ENCODE results near the gene PNN. TPM values are rescaled to one million over a fixed set of nuclear protein-coding genes. Genes with fewer than 3 reads are reported as not detected.
A peak's percentile ranks its signal among the peaks of the same experiment; 100 is the strongest.
"Not testable (repeated sequence)": the region's sequence is repeated elsewhere in the genome, so short reads cannot be mapped to it uniquely, and the experiment has no call there.

Gene PNN
- total RNA-seq, 4 donors from 2014 or later: 9.2 to 16.2 (median 13.7) TPM

GRCh38 chr14:39229222-39229543 lies 54.1 kb downstream of the PNN start:
- TF ChIP-seq POLR2A (IDR thresholded peaks at IDR 0.05) (no peak), CTCF (IDR thresholded peaks at IDR 0.05 in 4 of 5, conservative IDR thresholded peaks at IDR 0.05 in 1 of 5) (no peak)
- no peaks in the 10 kb centered on the region for H3K36me3 ChIP-seq
- ATAC-seq: no peak
- no peak for DNase-seq
- H3K27ac ChIP-seq: no peak overlapping the region
- H3K4me3 ChIP-seq: no peak overlapping the region
- H3K9me3 ChIP-seq: no peaks in the 10 kb centered on the region
- H3K27me3 ChIP-seq: no peaks in the 10 kb centered on the region
- intact Hi-C loops (cut with DNase I; ENCODE audit: low total_unique reads) (no loop called here), in situ Hi-C loops (cut with MboI; ENCODE audit: low sequenced_read_pairs in 4 of 4) (no loop called here)
- peaks cover 0 to 2% of the 10 kb centered on the region in 2 donors for H3K4me1 ChIP-seq

- H3K27ac ChIP-seq: no peak overlapping the region
- TF ChIP-seq POLR2A (IDR thresholded peaks at IDR 0.05) (no peak), CTCF (IDR thresholded peaks at IDR 0.05 in 4 of 5, conservative IDR thresholded peaks at IDR 0.05 in 1 of 5) (no peak)
Measured at GRCh38 chr14:39229601-39230110, 54.6 kb downstream of the PNN start.

GRCh38 chr14:39230416-39231035 lies 55.5 kb downstream of the PNN start:
- ATAC-seq: no peak
- intact Hi-C loops (cut with DNase I; ENCODE audit: low total_unique reads): loop anchor here (5.0 kb wide), 1 partner anchor 137 kb away; no protein-coding TSS in a partner anchor

More at GRCh38 chr14:39229601-39230110, 54.6 kb downstream of the PNN start:
- in situ Hi-C loops (cut with MboI; ENCODE audit: low sequenced_read_pairs in 4 of 4) (no loop called here), intact Hi-C loops (cut with DNase I; ENCODE audit: low total_unique reads) (loop anchor here (5.0 kb wide), 1 partner anchor 138 kb away; no protein-coding TSS in a partner anchor)
- DNase-seq: no peak
- Histone ChIP-seq H3K4me1 (peaks cover 0 to 4% of the 10 kb centered on the region in 2 donors), H3K9me3 (no peaks in the 10 kb centered on the region), H3K27me3 (no peaks in the 10 kb centered on the region), H3K36me3 (no peaks in the 10 kb centered on the region), H3K4me3 (no peak overlapping the region)
- no peak for ATAC-seq

DNA sequence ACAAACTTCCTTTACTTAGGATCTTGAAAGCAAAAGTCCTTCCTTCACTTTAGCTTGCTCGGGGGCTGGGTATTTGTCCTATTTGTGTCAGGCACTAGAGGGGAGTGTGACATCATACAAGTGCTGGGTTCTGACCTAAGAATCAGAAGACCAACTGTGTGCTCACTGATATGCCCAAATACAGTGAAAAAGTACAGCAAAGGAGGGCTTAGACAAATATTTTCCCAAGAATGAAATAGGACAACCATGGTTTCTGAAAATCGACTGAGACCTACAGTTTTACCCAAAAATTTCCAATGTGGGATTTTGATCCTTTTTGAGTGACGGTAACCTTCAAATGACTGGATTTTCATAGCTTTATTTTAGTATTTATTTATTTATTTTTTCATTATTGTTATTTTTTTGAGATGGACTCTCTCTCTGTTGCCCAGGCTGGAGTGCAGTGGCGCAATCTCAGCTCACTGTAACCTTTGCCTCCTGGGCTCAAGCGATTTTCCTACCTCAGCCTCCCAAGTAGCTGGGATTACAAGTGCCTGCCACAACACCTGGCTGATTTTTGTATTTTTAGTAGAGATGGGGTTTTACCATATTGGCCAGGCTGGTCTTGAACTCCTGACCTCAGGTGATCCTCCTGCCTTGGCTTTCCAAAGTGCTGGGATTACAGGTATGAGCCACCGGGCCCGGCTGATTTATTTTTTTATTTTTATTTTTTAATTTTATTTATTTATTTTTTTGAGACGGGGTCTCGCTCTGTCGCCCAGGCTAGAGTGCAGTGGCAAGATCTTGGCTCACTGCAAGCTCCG lies 56.9 kb downstream of the PNN start:
- peak in 1 of 2 donors; percentile 58 for ATAC-seq
- H3K4me3 ChIP-seq; H3K36me3 ChIP-seq; H3K9me3 ChIP-seq; DNase-seq; in situ Hi-C loops (cut with MboI; ENCODE audit: low sequenced_read_pairs in 4 of 4); H3K27me3 ChIP-seq; H3K4me1 ChIP-seq; H3K27ac ChIP-seq: not testable (repeated sequence)
- intact Hi-C loops (cut with DNase I; ENCODE audit: low total_unique reads): loop anchor here (5.0 kb wide), 1 partner anchor 135 kb away; no protein-coding TSS in a partner anchor
- TF ChIP-seq CTCF (IDR thresholded peaks at IDR 0.05 in 4 of 5, conservative IDR thresholded peaks at IDR 0.05 in 1 of 5): peak in 3 of 5 experiments; percentile 12 to 33 (median 28)

More at GRCh38 chr14:39230416-39231035, 55.5 kb downstream of the PNN start:
- Histone ChIP-seq H3K9me3 (no peaks in the 10 kb centered on the region), H3K4me1 (peaks cover 0 to 4% of the 10 kb centered on the region in 2 donors), H3K4me3 (no peak overlapping the region), H3K27me3 (no peaks in the 10 kb centered on the region), H3K27ac (no peak overlapping the region), H3K36me3 (no peaks in the 10 kb centered on the region)
- DNase-seq: no peak
- in situ Hi-C loops (cut with MboI; ENCODE audit: low sequenced_read_pairs in 4 of 4): no loop called here
- TF ChIP-seq POLR2A (IDR thresholded peaks at IDR 0.05) (no peak), CTCF (IDR thresholded peaks at IDR 0.05 in 4 of 5, conservative IDR thresholded peaks at IDR 0.05 in 1 of 5) (no peak)

Other genes starting within 250 kb of the PNN start
- gene SEC23A, start 72.0 kb upstream of the PNN start, total RNA-seq: 100 to 1,000 TPM in 2 of 4 donors, 10 to 100 TPM in 2; 79.9 to 183 (median 93.9) TPM
- 10 to 100 TPM; 17.7 to 28.0 (median 22.7) TPM for gene GEMIN2, start 60.9 kb upstream of the PNN start, total RNA-seq
- 10 to 100 TPM; 15.5 to 22.5 (median 19.0) TPM for gene TRAPPC6B, start 4.9 kb upstream of the PNN start, total RNA-seq
- gene MIA2, start 58.7 kb downstream of the PNN start, total RNA-seq: 10 to 100 TPM; 13.6 to 30.9 (median 20.7) TPM